Spleen (tissue), 11 donors: ENCODE results near the gene NCLN. TPM values are rescaled to one million over a fixed set of nuclear protein-coding genes. Genes with fewer than 3 reads are reported as not detected.

Source experiments
- DNase-seq: peaks from one replicate; pipeline ENCODE4 v3.0.0-alpha.2; 2020
- H3K27ac ChIP-seq, 8 donors: fragments of 200-600 bp; sonication (generic) in 7 of 8; 1 replicate in 4 of 8; 2 replicates in 4 of 8; pipeline versions ENCODE4 v1.5.0 to v1.8.0; 2016 to 2021; ENCODE audit warnings: inconsistent platforms in 4 of 8, mild to moderate bottlenecking in 4 of 8, moderate library complexity in 1 of 8
- H3K27me3 ChIP-seq, 7 donors: fragments of 200-600 bp; sonication (generic) in 6 of 7; replicated peaks in 1 of 7; 1 replicate in 4 of 7; 2 replicates in 3 of 7; pipeline versions ENCODE4 v1.5.0 to v1.8.0; 2016 to 2021; ENCODE audit warnings: inconsistent platforms in 3 of 7, mild to moderate bottlenecking in 1 of 7
- H3K36me3 ChIP-seq, 6 donors: fragments of 200-600 bp; sonication (generic) in 5 of 6; 1 replicate in 4 of 6; 2 replicates in 2 of 6; pipeline versions ENCODE4 v1.5.0 to v1.8.0; 2016 to 2021; ENCODE audit warnings: inconsistent platforms in 2 of 6
- H3K4me1 ChIP-seq, 6 donors: fragments of 200-600 bp; sonication (generic) in 5 of 6; 1 replicate in 3 of 6; 2 replicates in 3 of 6; pipeline versions ENCODE4 v1.5.0 to v1.8.0; 2016 to 2021; ENCODE audit warnings: inconsistent platforms in 3 of 6
- H3K4me3 ChIP-seq, 8 donors: fragments of 200-600 bp; sonication (generic) in 7 of 8; 1 replicate in 4 of 8; 2 replicates in 4 of 8; pipeline versions ENCODE4 v1.5.0 to v1.8.0; 2016 to 2021; ENCODE audit warnings: inconsistent platforms in 4 of 8, mild to moderate bottlenecking in 4 of 8, moderate library complexity in 2 of 8
- H3K9me3 ChIP-seq, 8 donors: fragments of 200-600 bp; sonication (generic) in 7 of 8; 1 replicate in 4 of 8; 2 replicates in 4 of 8; pipeline versions ENCODE4 v1.5.0 to v1.8.0; 2016 to 2021; ENCODE audit warnings: inconsistent platforms in 4 of 8
- CTCF ChIP-seq, 11 experiments: fragments of 200-600 bp in 7 of 11; fragments of 450-650 bp in 4 of 11; sonication (generic) in 4 of 11; IDR thresholded peaks in 8 of 11; conservative IDR thresholded peaks in 3 of 11; 1 replicate in 7 of 11; 2 replicates in 4 of 11; pipeline versions ENCODE4 v1.4.0 to v1.8.0; 2016 to 2021; ENCODE audit warnings: antibody characterized with exemption in 11 of 11, inconsistent platforms in 4 of 11, mild to moderate bottlenecking in 1 of 11
- POLR2A ChIP-seq, 3 donors: fragments of 450-650 bp; IDR thresholded peaks; one replicate each; pipeline ENCODE4 v1.5.1; 2017; ENCODE audit warnings: antibody characterized with exemption in 3 of 3, mild to moderate bottlenecking in 1 of 3
- POLR2AphosphoS5 ChIP-seq, 3 donors: sonication (generic); formaldehyde crosslinking; IDR thresholded peaks; one replicate each; pipeline ENCODE4 v1.5.1; 2017; ENCODE audit warnings: antibody characterized with exemption in 3 of 3
- whole genome bisulfite sequencing, 5 donors: extraction: QIAGEN DNeasy Blood & Tissue Kit in 3 of 5; methylation state at CpG; one replicate each; pipeline versions ENCODE4 v1.1.5 to v1.1.7; 2013 to 2018; 5-methylcytosine and 5-hydroxymethylcytosine counted together
- intact Hi-C: fragments of 100-400 bp; cut with DNase I; formaldehyde crosslinking; loops from one replicate; pipeline ENCODE4 v1.15.0; 2023; ENCODE audit warnings: low total_unique reads
- polyA plus RNA-seq, 3 donors: library from polyadenylated mRNA; stranded (reverse); fragments of 200-250 nt; gene quantifications; one replicate each; pipeline ENCODE4 v1.2.1, GENCODE V29; 2013
- total RNA-seq, 7 donors: library from RNA; depleted of rRNA in 3 of 7; stranded (reverse); fragments of >200 nt in 3 of 7; fragmentation: NEBNext Ultra II Directional in 4 of 7; extraction: Animal tissue kit (Norgen Biotek cat#: 25700) in 4 of 7; gene quantifications; one replicate each; pipeline versions ENCODE4 v1.1.0 to v1.2.1, GENCODE V29; 2016 to 2021
- donor health status: healthy with polysubstance abuse.
- donor health status: DM: no; HTN: no; CAD: no; lungs with moderate emphysema.
- donor health status: DM: no; HTN: no; CAD: no.
- donor health status: Bipolar disorder and iron deficiency.
- donor health status: healthy.
- donor health status: DM: no; HTN: no; CAD: no.
- donor health status: DM: yes; HTN: yes; CAD: no.

Gene NCLN
- total and polyA plus RNA-seq, 10 donors, result 37.8 to 89.5 (median 48.9) TPM

- intact Hi-C loops, result no loop called here
- Histone ChIP-seq H3K9me3 (no peaks in the 10 kb centered on the region), H3K36me3 (no peaks in the 10 kb centered on the region), H3K27ac (no peak overlapping the region), H3K27me3 (peaks cover 0 to 90% (median 53%) of the 10 kb centered on the region in 7 donors), H3K4me3 (peak overlapping the region in 1 of 8 donors; percentile 66), H3K4me1 (peaks cover 0 to 16% (median 5%) of the 10 kb centered on the region in 6 donors)
- DNase-seq, result no peak
- 0 to 5% (median 1%) methylated on average over 9 of the region's 9 CpGs for WGBS, 5 donors
- no peak for TF ChIP-seq POLR2A (IDR thresholded peaks at IDR 0.05)
- TF ChIP-seq CTCF (IDR thresholded peaks at IDR 0.05 in 8 of 11, conservative IDR thresholded peaks at IDR 0.05 in 3 of 11), result no peak
- TF ChIP-seq POLR2AphosphoS5 (IDR thresholded peaks at IDR 0.05), result no peak
Observed at GRCh38 chr19:3225169-3225485, 39.4 kb downstream of the NCLN start.

GRCh38 chr19:3225677-3226093 is 40.0 kb downstream of the NCLN start:
- WGBS, 5 donors, result 37 to 44% (median 44%) methylated on average over 14 to 16 of the region's 16 CpGs
- no peak overlapping the region for H3K27ac ChIP-seq
- H3K36me3 ChIP-seq, result no peaks in the 10 kb centered on the region
- intact Hi-C loops, result no loop called here
- peaks cover 0 to 16% (median 5%) of the 10 kb centered on the region in 6 donors for H3K4me1 ChIP-seq
- peaks cover 0 to 96% (median 53%) of the 10 kb centered on the region in 7 donors for H3K27me3 ChIP-seq
- no peak overlapping the region for H3K4me3 ChIP-seq
- no peak for DNase-seq
- TF ChIP-seq POLR2A (IDR thresholded peaks at IDR 0.05), result no peak
- TF ChIP-seq CTCF (IDR thresholded peaks at IDR 0.05 in 8 of 11, conservative IDR thresholded peaks at IDR 0.05 in 3 of 11), result no peak
- no peak for TF ChIP-seq POLR2AphosphoS5 (IDR thresholded peaks at IDR 0.05)
- H3K9me3 ChIP-seq, result no peaks in the 10 kb centered on the region

GRCh38 chr19:3227054-3227626 is 41.4 kb downstream of the NCLN start:
- Histone ChIP-seq H3K9me3 (no peaks in the 10 kb centered on the region), H3K36me3 (no peaks in the 10 kb centered on the region), H3K27ac (no peak overlapping the region), H3K4me1 (peaks cover 0 to 16% (median 5%) of the 10 kb centered on the region in 6 donors), H3K4me3 (no peak overlapping the region), H3K27me3 (peaks cover 0 to 92% (median 46%) of the 10 kb centered on the region in 7 donors)
- 56 to 79% (median 73%) methylated on average over 8 to 12 of the region's 12 CpGs for WGBS, 5 donors
- no peak for TF ChIP-seq POLR2A (IDR thresholded peaks at IDR 0.05)
- TF ChIP-seq CTCF (IDR thresholded peaks at IDR 0.05 in 8 of 11, conservative IDR thresholded peaks at IDR 0.05 in 3 of 11), result no peak
- TF ChIP-seq POLR2AphosphoS5 (IDR thresholded peaks at IDR 0.05), result no peak
- no peak for DNase-seq
- intact Hi-C loops, result no loop called here

GRCh38 chr19:3229346-3229743 is 43.6 kb downstream of the NCLN start:
- TF ChIP-seq POLR2AphosphoS5 (IDR thresholded peaks at IDR 0.05), result no peak
- no peak for TF ChIP-seq POLR2A (IDR thresholded peaks at IDR 0.05)
- no peak for TF ChIP-seq CTCF (IDR thresholded peaks at IDR 0.05 in 8 of 11, conservative IDR thresholded peaks at IDR 0.05 in 3 of 11)
- intact Hi-C loops, result no loop called here
- Histone ChIP-seq H3K27me3 (peaks cover 0 to 86% (median 24%) of the 10 kb centered on the region in 7 donors), H3K4me3 (no peak overlapping the region), H3K9me3 (no peaks in the 10 kb centered on the region), H3K27ac (no peak overlapping the region), H3K36me3 (no peaks in the 10 kb centered on the region), H3K4me1 (peaks cover 0 to 12% (median 3%) of the 10 kb centered on the region in 6 donors)
- WGBS, 5 donors, result 42 to 51% (median 48%) methylated on average over 9 of the region's 9 CpGs
- no peak for DNase-seq
